Astrocyte (in vitro differentiated cells and primary cell): ENCODE data around the gene LMF1. TPM values are rescaled to one million over a fixed set of nuclear protein-coding genes. Genes with fewer than 3 reads are reported as not detected.

Experiments
- DNase-seq: peaks from one replicate; pipeline ENCODE4 v3.0.0-alpha.2; 2010; ENCODE audit warnings: low read depth
- FAIRE-seq: peaks from 2 replicates; lab custom pipeline; 2011; peaks lifted over from hg19 to GRCh38; lab: Jason Lieb, UNC
- H2AFZ ChIP-seq: 2 replicates; pipeline ENCODE4 v1.6.0; 2012; ENCODE audit warnings: low read depth, low read length, inconsistent platforms
- H3K27ac ChIP-seq: 2 replicates; pipeline ENCODE4 v1.5.1; 2011; ENCODE audit warnings: low read depth, low read length, inconsistent platforms
- H3K27me3 ChIP-seq: 2 replicates; pipeline ENCODE4 v1.6.0; 2011; ENCODE audit warnings: low read length, inconsistent platforms; ENCODE audit not compliant: insufficient read depth
- H3K36me3 ChIP-seq: 2 replicates; pipeline ENCODE4 v1.5.1; 2011; ENCODE audit warnings: low read length, inconsistent platforms; ENCODE audit not compliant: insufficient read depth
- H3K4me1 ChIP-seq: 2 replicates; pipeline ENCODE4 v1.5.1; 2011; ENCODE audit warnings: low read length, inconsistent platforms; ENCODE audit not compliant: insufficient read depth
- H3K4me2 ChIP-seq: 2 replicates; pipeline ENCODE4 v1.6.0; 2012; ENCODE audit warnings: low read length, inconsistent platforms
- H3K4me3 ChIP-seq: 2 replicates; pipeline ENCODE4 v1.5.1; 2011; ENCODE audit warnings: low read depth, mild to moderate bottlenecking, low read length, inconsistent platforms; ENCODE audit not compliant: insufficient read depth
- H3K79me2 ChIP-seq: 2 replicates; pipeline ENCODE4 v1.6.0; 2012; ENCODE audit warnings: mild to moderate bottlenecking, low read length, inconsistent platforms; ENCODE audit not compliant: insufficient read depth
- H3K9ac ChIP-seq: 2 replicates; pipeline ENCODE4 v1.6.0; 2012; ENCODE audit warnings: mild to moderate bottlenecking, low read length, inconsistent platforms
- H3K9me3 ChIP-seq: 2 replicates; pipeline ENCODE4 v1.5.1; 2012; ENCODE audit warnings: low read depth, mild to moderate bottlenecking, low read length, inconsistent platforms; ENCODE audit not compliant: insufficient read depth
- H4K20me1 ChIP-seq: 2 replicates; pipeline ENCODE4 v1.6.0; 2012; ENCODE audit warnings: low read length, inconsistent platforms; ENCODE audit not compliant: insufficient read depth
- H3K27ac Mint-ChIP-seq: one replicate; pipeline ENCODE4 v1.8.0; 2021; ENCODE audit warnings: mild to moderate bottlenecking, mixed read lengths; ENCODE audit not compliant: unreplicated experiment
- H3K27me3 Mint-ChIP-seq: one replicate; pipeline ENCODE4 v1.8.0; 2021; ENCODE audit warnings: low read depth, mixed read lengths; ENCODE audit not compliant: unreplicated experiment
- H3K36me3 Mint-ChIP-seq: one replicate; pipeline ENCODE4 v1.8.0; 2021; ENCODE audit warnings: low read depth, mixed read lengths; ENCODE audit not compliant: unreplicated experiment
- H3K4me1 Mint-ChIP-seq: one replicate; pipeline ENCODE4 v1.8.0; 2021; ENCODE audit warnings: low read depth, mixed read lengths; ENCODE audit not compliant: unreplicated experiment
- H3K4me3 Mint-ChIP-seq: one replicate; pipeline ENCODE4 v1.8.0; 2021; ENCODE audit warnings: mild to moderate bottlenecking, moderate library complexity, mixed read lengths; ENCODE audit not compliant: unreplicated experiment
- H3K9me3 Mint-ChIP-seq: one replicate; pipeline ENCODE4 v1.8.0; 2021; ENCODE audit warnings: mild to moderate bottlenecking, mixed read lengths; ENCODE audit not compliant: unreplicated experiment
- CTCF ChIP-seq: IDR thresholded peaks from 2 replicates; pipeline ENCODE4 v1.5.1; 2011; ENCODE audit warnings: low read depth, mild to moderate bottlenecking, inconsistent platforms, low read length, moderate library complexity; ENCODE audit not compliant: insufficient read depth
- EZH2 ChIP-seq: IDR thresholded peaks from 2 replicates; pipeline ENCODE4 v1.6.1; 2012; ENCODE audit warnings: mild to moderate bottlenecking, low read length, inconsistent platforms; ENCODE audit not compliant: insufficient read depth
- total RNA-seq: library from RNA; stranded (reverse); gene quantifications from 2 replicates; pipeline ENCODE4 v1.2.1, GENCODE V29; 2021

LMF1 gene
- total RNA-seq, 1 donor from 2014 or later: 12.6 TPM

GRCh38 chr16:991345-991744 is 20.6 kb upstream of the LMF1 start:
- Histone ChIP-seq H3K27me3 (peaks cover 41% of the 10 kb centered on the region), H3K36me3 (no peaks in the 10 kb centered on the region), H3K4me1 (no peaks in the 10 kb centered on the region), H3K9ac (no peak overlapping the region), H2AFZ (no peak overlapping the region), H3K9me3 (peaks cover 20% of the 10 kb centered on the region), H3K79me2 (no peaks in the 10 kb centered on the region), H3K27ac (no peak overlapping the region), H3K4me2 (no peak overlapping the region), H3K4me3 (no peak overlapping the region), H4K20me1 (peaks cover 6% of the 10 kb centered on the region)
- TF ChIP-seq EZH2 (no peak), CTCF (no peak)
- Mint-ChIP-seq H3K9me3 (peaks cover 6% of the 10 kb centered on the region), H3K4me1 (no peaks in the 10 kb centered on the region), H3K36me3 (no peaks in the 10 kb centered on the region), H3K4me3 (no peak overlapping the region), H3K27ac (no peak overlapping the region), H3K27me3 (peaks cover 29% of the 10 kb centered on the region)
- FAIRE-seq (no peak), DNase-seq (no peak)

GRCh38 chr16:990516-991291 is 19.9 kb upstream of the LMF1 start:
- Histone ChIP-seq H3K4me1 (no peaks in the 10 kb centered on the region), H3K9me3 (peaks cover 14% of the 10 kb centered on the region), H3K36me3 (no peaks in the 10 kb centered on the region), H3K79me2 (no peaks in the 10 kb centered on the region), H3K27ac (no peak overlapping the region), H2AFZ (no peak overlapping the region), H3K4me2 (no peak overlapping the region), H4K20me1 (peaks cover 6% of the 10 kb centered on the region), H3K9ac (no peak overlapping the region), H3K4me3 (no peak overlapping the region), H3K27me3 (peaks cover 47% of the 10 kb centered on the region)
- no peaks in the 10 kb centered on the region for H3K36me3 Mint-ChIP-seq
- no peak overlapping the region for H3K4me3 Mint-ChIP-seq
- DNase-seq: no peak
- no peak for FAIRE-seq
- peaks cover 6% of the 10 kb centered on the region for H3K9me3 Mint-ChIP-seq
- peaks cover 35% of the 10 kb centered on the region for H3K27me3 Mint-ChIP-seq
- no peaks in the 10 kb centered on the region for H3K4me1 Mint-ChIP-seq
- TF ChIP-seq CTCF (no peak), EZH2 (peak; percentile 58)
- no peak overlapping the region for H3K27ac Mint-ChIP-seq

GRCh38 chr16:989354-989814 is 18.6 kb upstream of the LMF1 start:
- peaks cover 49% of the 10 kb centered on the region for H3K27me3 ChIP-seq
- FAIRE-seq (no peak), DNase-seq (no peak)
- H3K9ac ChIP-seq: no peak overlapping the region
- Mint-ChIP-seq H3K4me3 (no peak overlapping the region), H3K9me3 (no peaks in the 10 kb centered on the region), H3K27me3 (peaks cover 25% of the 10 kb centered on the region), H3K36me3 (no peaks in the 10 kb centered on the region), H3K4me1 (no peaks in the 10 kb centered on the region), H3K27ac (no peak overlapping the region)
- TF ChIP-seq EZH2 (no peak), CTCF (no peak)
- H3K4me3 ChIP-seq: no peak overlapping the region
- no peak overlapping the region for H3K4me2 ChIP-seq
- H3K36me3 ChIP-seq: no peaks in the 10 kb centered on the region
- H3K27ac ChIP-seq: no peak overlapping the region
- no peaks in the 10 kb centered on the region for H3K4me1 ChIP-seq
- H2AFZ ChIP-seq: no peak overlapping the region
- H3K79me2 ChIP-seq: no peaks in the 10 kb centered on the region
- peaks cover 6% of the 10 kb centered on the region for H4K20me1 ChIP-seq
- H3K9me3 ChIP-seq: peaks cover under 1% of the 10 kb centered on the region
